ENCODE data around the gene OLIG2. TPM values are rescaled to one million over a fixed set of nuclear protein-coding genes. Genes with fewer than 3 reads are reported as not detected.

Gene OLIG2
- total and polyA plus RNA-seq, 2 experiments from 2014 or later = 0.15 to 1.4 TPM

- Mint-ChIP-seq H3K4me3 (peak overlapping the region; percentile 31), H3K4me1 (peaks cover 22% of the 10 kb centered on the region), H3K36me3 (ENCODE audit: low read depth) (peaks cover 7% of the 10 kb centered on the region), H3K27ac (no peak overlapping the region), H3K9me3 (peaks cover 13% of the 10 kb centered on the region), H3K27me3 (ENCODE audit: insufficient read depth, low read depth, poor library complexity) (peaks cover 30% of the 10 kb centered on the region)
- no peaks in the 10 kb centered on the region for H3K36me3 ChIP-seq (ENCODE audit: insufficient read depth)
- DNase-seq (ENCODE audit: low spot score) = peak; percentile 75
- no peaks in the 10 kb centered on the region; the same call in 1 of the 2 replicates for H4K20me1 ChIP-seq (replicated peaks; ENCODE audit: insufficient read depth)
- ATAC-seq = peak; percentile 78
- H3F3A ChIP-seq (replicated peaks; ENCODE audit: low read depth) = 0 out of 2 replicates have a peak, but pooled peaks cover 6% of the 10 kb centered on the region
- H3K4me3 ChIP-seq = peak overlapping the region; percentile 19; the same call in 1 of the 2 replicates
- no peaks in the 10 kb centered on the region for H3K79me2 ChIP-seq (replicated peaks; ENCODE audit: insufficient read depth)
- no peak overlapping the region for H3K27ac ChIP-seq (ENCODE audit: low read depth)
- TF ChIP-seq STAT1 (IDR thresholded peaks at IDR 0.05; ENCODE audit: unreplicated experiment) = no peak
- TF ChIP-seq EZH2phosphoT487 (IDR thresholded peaks at IDR 0.05; ENCODE audit: unreplicated experiment) = no peak
- TF ChIP-seq, protein P1, sequence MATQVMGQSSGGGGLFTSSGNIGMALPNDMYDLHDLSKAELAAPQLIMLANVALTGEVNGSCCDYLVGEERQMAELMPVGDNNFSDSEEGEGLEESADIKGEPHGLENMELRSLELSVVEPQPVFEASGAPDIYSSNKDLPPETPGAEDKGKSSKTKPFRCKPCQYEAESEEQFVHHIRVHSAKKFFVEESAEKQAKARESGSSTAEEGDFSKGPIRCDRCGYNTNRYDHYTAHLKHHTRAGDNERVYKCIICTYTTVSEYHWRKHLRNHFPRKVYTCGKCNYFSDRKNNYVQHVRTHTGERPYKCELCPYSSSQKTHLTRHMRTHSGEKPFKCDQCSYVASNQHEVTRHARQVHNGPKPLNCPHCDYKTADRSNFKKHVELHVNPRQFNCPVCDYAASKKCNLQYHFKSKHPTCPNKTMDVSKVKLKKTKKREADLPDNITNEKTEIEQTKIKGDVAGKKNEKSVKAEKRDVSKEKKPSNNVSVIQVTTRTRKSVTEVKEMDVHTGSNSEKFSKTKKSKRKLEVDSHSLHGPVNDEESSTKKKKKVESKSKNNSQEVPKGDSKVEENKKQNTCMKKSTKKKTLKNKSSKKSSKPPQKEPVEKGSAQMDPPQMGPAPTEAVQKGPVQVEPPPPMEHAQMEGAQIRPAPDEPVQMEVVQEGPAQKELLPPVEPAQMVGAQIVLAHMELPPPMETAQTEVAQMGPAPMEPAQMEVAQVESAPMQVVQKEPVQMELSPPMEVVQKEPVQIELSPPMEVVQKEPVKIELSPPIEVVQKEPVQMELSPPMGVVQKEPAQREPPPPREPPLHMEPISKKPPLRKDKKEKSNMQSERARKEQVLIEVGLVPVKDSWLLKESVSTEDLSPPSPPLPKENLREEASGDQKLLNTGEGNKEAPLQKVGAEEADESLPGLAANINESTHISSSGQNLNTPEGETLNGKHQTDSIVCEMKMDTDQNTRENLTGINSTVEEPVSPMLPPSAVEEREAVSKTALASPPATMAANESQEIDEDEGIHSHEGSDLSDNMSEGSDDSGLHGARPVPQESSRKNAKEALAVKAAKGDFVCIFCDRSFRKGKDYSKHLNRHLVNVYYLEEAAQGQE (IDR thresholded peaks at IDR 0.05; ENCODE audit: unreplicated experiment) = no peak
- TF ChIP-seq ZNF331 (CRISPR knock-in tag; IDR thresholded peaks at IDR 0.05; ENCODE audit: low read depth) = no peak
- TF ChIP-seq ZNF114 (CRISPR knock-in tag; IDR thresholded peaks at IDR 0.05) = no peak
- TF ChIP-seq NANOG (IDR thresholded peaks at IDR 0.05; ENCODE audit: borderline replicate concordance) = no peak
- no peak for TF ChIP-seq POLR2AphosphoS5 (IDR thresholded peaks at IDR 0.05; ENCODE audit: low read depth)
- TF ChIP-seq, protein P2, sequence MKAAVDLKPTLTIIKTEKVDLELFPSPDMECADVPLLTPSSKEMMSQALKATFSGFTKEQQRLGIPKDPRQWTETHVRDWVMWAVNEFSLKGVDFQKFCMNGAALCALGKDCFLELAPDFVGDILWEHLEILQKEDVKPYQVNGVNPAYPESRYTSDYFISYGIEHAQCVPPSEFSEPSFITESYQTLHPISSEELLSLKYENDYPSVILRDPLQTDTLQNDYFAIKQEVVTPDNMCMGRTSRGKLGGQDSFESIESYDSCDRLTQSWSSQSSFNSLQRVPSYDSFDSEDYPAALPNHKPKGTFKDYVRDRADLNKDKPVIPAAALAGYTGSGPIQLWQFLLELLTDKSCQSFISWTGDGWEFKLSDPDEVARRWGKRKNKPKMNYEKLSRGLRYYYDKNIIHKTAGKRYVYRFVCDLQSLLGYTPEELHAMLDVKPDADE (IDR thresholded peaks at IDR 0.05) = no peak
- TF ChIP-seq CTCF (conservative IDR thresholded peaks at IDR 0.05; ENCODE audit: low read depth in 2 of 2) = no peak
- no peak for TF ChIP-seq JUNB (IDR thresholded peaks at IDR 0.05; ENCODE audit: unreplicated experiment)
- TF ChIP-seq EZH2 (IDR thresholded peaks at IDR 0.05; ENCODE audit: low read depth, unreplicated experiment) = no peak
- TF ChIP-seq, protein P3, sequence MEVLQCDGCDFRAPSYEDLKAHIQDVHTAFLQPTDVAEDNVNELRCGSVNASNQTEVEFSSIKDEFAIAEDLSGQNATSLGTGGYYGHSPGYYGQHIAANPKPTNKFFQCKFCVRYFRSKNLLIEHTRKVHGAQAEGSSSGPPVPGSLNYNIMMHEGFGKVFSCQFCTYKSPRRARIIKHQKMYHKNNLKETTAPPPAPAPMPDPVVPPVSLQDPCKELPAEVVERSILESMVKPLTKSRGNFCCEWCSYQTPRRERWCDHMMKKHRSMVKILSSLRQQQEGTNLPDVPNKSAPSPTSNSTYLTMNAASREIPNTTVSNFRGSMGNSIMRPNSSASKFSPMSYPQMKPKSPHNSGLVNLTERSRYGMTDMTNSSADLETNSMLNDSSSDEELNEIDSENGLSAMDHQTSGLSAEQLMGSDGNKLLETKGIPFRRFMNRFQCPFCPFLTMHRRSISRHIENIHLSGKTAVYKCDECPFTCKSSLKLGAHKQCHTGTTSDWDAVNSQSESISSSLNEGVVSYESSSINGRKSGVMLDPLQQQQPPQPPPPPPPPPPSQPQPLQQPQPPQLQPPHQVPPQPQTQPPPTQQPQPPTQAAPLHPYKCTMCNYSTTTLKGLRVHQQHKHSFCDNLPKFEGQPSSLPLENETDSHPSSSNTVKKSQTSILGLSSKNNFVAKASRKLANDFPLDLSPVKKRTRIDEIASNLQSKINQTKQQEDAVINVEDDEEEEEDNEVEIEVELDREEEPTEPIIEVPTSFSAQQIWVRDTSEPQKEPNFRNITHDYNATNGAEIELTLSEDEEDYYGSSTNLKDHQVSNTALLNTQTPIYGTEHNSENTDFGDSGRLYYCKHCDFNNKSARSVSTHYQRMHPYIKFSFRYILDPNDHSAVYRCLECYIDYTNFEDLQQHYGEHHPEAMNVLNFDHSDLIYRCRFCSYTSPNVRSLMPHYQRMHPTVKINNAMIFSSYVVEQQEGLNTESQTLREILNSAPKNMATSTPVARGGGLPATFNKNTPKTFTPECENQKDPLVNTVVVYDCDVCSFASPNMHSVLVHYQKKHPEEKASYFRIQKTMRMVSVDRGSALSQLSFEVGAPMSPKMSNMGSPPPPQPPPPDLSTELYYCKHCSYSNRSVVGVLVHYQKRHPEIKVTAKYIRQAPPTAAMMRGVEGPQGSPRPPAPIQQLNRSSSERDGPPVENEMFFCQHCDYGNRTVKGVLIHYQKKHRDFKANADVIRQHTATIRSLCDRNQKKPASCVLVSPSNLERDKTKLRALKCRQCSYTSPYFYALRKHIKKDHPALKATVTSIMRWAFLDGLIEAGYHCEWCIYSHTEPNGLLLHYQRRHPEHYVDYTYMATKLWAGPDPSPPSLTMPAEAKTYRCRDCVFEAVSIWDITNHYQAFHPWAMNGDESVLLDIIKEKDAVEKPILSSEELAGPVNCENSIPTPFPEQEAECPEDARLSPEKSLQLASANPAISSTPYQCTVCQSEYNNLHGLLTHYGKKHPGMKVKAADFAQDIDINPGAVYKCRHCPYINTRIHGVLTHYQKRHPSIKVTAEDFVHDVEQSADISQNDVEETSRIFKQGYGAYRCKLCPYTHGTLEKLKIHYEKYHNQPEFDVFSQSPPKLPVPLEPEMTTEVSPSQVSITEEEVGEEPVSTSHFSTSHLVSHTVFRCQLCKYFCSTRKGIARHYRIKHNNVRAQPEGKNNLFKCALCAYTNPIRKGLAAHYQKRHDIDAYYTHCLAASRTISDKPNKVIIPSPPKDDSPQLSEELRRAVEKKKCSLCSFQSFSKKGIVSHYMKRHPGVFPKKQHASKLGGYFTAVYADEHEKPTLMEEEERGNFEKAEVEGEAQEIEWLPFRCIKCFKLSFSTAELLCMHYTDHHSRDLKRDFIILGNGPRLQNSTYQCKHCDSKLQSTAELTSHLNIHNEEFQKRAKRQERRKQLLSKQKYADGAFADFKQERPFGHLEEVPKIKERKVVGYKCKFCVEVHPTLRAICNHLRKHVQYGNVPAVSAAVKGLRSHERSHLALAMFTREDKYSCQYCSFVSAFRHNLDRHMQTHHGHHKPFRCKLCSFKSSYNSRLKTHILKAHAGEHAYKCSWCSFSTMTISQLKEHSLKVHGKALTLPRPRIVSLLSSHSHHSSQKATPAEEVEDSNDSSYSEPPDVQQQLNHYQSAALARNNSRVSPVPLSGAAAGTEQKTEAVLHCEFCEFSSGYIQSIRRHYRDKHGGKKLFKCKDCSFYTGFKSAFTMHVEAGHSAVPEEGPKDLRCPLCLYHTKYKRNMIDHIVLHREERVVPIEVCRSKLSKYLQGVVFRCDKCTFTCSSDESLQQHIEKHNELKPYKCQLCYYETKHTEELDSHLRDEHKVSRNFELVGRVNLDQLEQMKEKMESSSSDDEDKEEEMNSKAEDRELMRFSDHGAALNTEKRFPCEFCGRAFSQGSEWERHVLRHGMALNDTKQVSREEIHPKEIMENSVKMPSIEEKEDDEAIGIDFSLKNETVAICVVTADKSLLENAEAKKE (CRISPR knock-in tag; IDR thresholded peaks at IDR 0.05) = no peak
- TF ChIP-seq CREB1 (CRISPR knock-in tag; IDR thresholded peaks at IDR 0.05; ENCODE audit: low read depth) = no peak
- H3K27me3 ChIP-seq (ENCODE audit: insufficient read depth) = peaks cover 67% of the 10 kb centered on the region
- no peaks in the 10 kb centered on the region for H3K9me2 ChIP-seq (ENCODE audit: insufficient read depth)
- H2AFZ ChIP-seq = peak overlapping the region; percentile 84
- 0 out of 2 replicates have a peak, but pooled peaks cover 14% of the 10 kb centered on the region for H3K4me1 ChIP-seq (ENCODE audit: insufficient read depth)
- H3K4me2 ChIP-seq = peak overlapping the region; percentile 56
These were observed 39.1 kb downstream of the OLIG2 start for GRCh38 chr21:33064623-33065390.
